Measurements from ENCODE around the gene RMDN2. TPM values are rescaled to one million over a fixed set of nuclear protein-coding genes. Genes with fewer than 3 reads are reported as not detected.

RMDN2 gene
- total and polyA plus RNA-seq, 2 experiments from 2014 or later, result 3.4 to 3.6 TPM

GRCh38 chr2:37891846-37892435 is 33.1 kb upstream of the RMDN2 start (continued):
- TF ChIP-seq ZNF462 (CRISPR knock-in tag; IDR thresholded peaks at IDR 0.05) (no peak), ZNF331 (CRISPR knock-in tag; IDR thresholded peaks at IDR 0.05; ENCODE audit: low read depth) (no peak), POLR2AphosphoS5 (IDR thresholded peaks at IDR 0.05; ENCODE audit: low read depth) (no peak), JUNB (IDR thresholded peaks at IDR 0.05; ENCODE audit: unreplicated experiment) (no peak), EZH2phosphoT487 (IDR thresholded peaks at IDR 0.05; ENCODE audit: unreplicated experiment) (no peak)

GRCh38 chr2:37892436-37893114 is 32.5 kb upstream of the RMDN2 start:
- H3K4me1 ChIP-seq (ENCODE audit: insufficient read depth), result no peaks in the 10 kb centered on the region
- H3K9me3 Mint-ChIP-seq, result no peaks in the 10 kb centered on the region
- H2AFZ ChIP-seq, result no peak overlapping the region
- no peaks in the 10 kb centered on the region for H3K36me3 ChIP-seq (ENCODE audit: insufficient read depth)
- H3K27ac Mint-ChIP-seq, result no peak overlapping the region
- no peaks in the 10 kb centered on the region for H3K27me3 ChIP-seq (ENCODE audit: insufficient read depth)
- no peaks in the 10 kb centered on the region for H3F3A ChIP-seq (replicated peaks; ENCODE audit: low read depth)
- no peak overlapping the region for H3K4me3 Mint-ChIP-seq
- peaks cover 7% of the 10 kb centered on the region for H3K27me3 Mint-ChIP-seq (ENCODE audit: insufficient read depth, low read depth, poor library complexity)
- no peaks in the 10 kb centered on the region for H3K9me2 ChIP-seq (ENCODE audit: insufficient read depth)
- ATAC-seq (no peak), DNase-seq (ENCODE audit: low spot score) (no peak)
- no peaks in the 10 kb centered on the region for H3K36me3 Mint-ChIP-seq (ENCODE audit: low read depth)
- no peak overlapping the region for H3K27ac ChIP-seq (ENCODE audit: low read depth)
- no peaks in the 10 kb centered on the region for H3K79me2 ChIP-seq (replicated peaks; ENCODE audit: insufficient read depth)
- peaks cover 4% of the 10 kb centered on the region; the same call in 2 of the 3 replicates for H3K4me1 Mint-ChIP-seq
- no peak overlapping the region for H3K4me3 ChIP-seq
- H3K4me2 ChIP-seq, result no peak overlapping the region
- no peaks in the 10 kb centered on the region for H4K20me1 ChIP-seq (replicated peaks; ENCODE audit: insufficient read depth)
- no peak for TF ChIP-seq CTCF (conservative IDR thresholded peaks at IDR 0.05; ENCODE audit: low read depth in 2 of 2)
- no peak for TF ChIP-seq ZNF331 (CRISPR knock-in tag; IDR thresholded peaks at IDR 0.05; ENCODE audit: low read depth)
- TF ChIP-seq POLR2AphosphoS5 (IDR thresholded peaks at IDR 0.05; ENCODE audit: low read depth), result no peak
- no peak for TF ChIP-seq ZNF114 (CRISPR knock-in tag; IDR thresholded peaks at IDR 0.05)

Data from GM23338 (cell line).